OCI-LY7 (cell line): ENCODE results near the gene C9. TPM values are rescaled to one million over a fixed set of nuclear protein-coding genes. Genes with fewer than 3 reads are reported as not detected.

Experiments used
- BruUV-seq: library from RNA; stranded (reverse); fragments of 400-500 nt; replicated peaks from 2 replicates; lab custom pipeline; 2021; lab: Mats Ljungman, UMichigan
- CTCF ChIA-PET: fragments of 300-600 bp; sonication (Branson Sonifier 250); formaldehyde crosslinking; loops from one replicate; lab custom pipeline; 2022; ENCODE audit warnings: antibody characterized with exemption; ENCODE audit not compliant: unreplicated experiment; lab: Charles Lee
- POLR2A ChIA-PET: fragments of 300-600 bp; sonication (Branson Sonifier 250); formaldehyde crosslinking; loops from one replicate; lab custom pipeline; 2022; ENCODE audit warnings: antibody characterized with exemption; lab: Charles Lee
- DNase-seq: peaks from one replicate; pipeline ENCODE4 v3.0.0-alpha.2; 2015; ENCODE audit warnings: low spot score
- H2AFZ ChIP-seq: fragments of 200-600 bp; sonication (generic), shearing (Covaris generic); 2 replicates; pipeline ENCODE4 v1.6.1; 2014; ENCODE audit warnings: mild to moderate bottlenecking, antibody characterized with exemption, low read length, moderate library complexity
- H3K27ac ChIP-seq: fragments of 200-600 bp; sonication (generic); 2 replicates; pipeline ENCODE4 v1.5.1; 2014; ENCODE audit warnings: mixed run types, low read depth, mild to moderate bottlenecking, moderate library complexity, low read length, inconsistent platforms; ENCODE audit not compliant: poor library complexity, severe bottlenecking
- H3K36me3 ChIP-seq: fragments of 200-600 bp; sonication (generic); 2 replicates; pipeline ENCODE4 v1.6.1; 2014; ENCODE audit warnings: mild to moderate bottlenecking, antibody characterized with exemption, low read length, moderate library complexity, mixed read lengths; ENCODE audit not compliant: insufficient read depth
- H3K4me1 ChIP-seq: fragments of 200-600 bp; sonication (generic); 2 replicates; pipeline ENCODE4 v1.5.1; 2014; ENCODE audit warnings: mild to moderate bottlenecking, low read length; ENCODE audit not compliant: insufficient read depth, poor library complexity, severe bottlenecking
- H3K4me2 ChIP-seq: fragments of 200-600 bp; sonication (generic); 2 replicates; pipeline ENCODE4 v1.6.1; 2014; ENCODE audit warnings: mild to moderate bottlenecking, low read length
- H3K4me3 ChIP-seq: fragments of 200-600 bp; sonication (generic); 2 replicates; pipeline ENCODE4 v1.5.1; 2014; ENCODE audit warnings: mild to moderate bottlenecking, low read depth, low read length; ENCODE audit not compliant: poor library complexity, severe bottlenecking
- H3K79me2 ChIP-seq: fragments of 200-600 bp; sonication (generic); 2 replicates; pipeline ENCODE4 v1.6.1; 2016; ENCODE audit warnings: low read depth, mild to moderate bottlenecking, low read length, moderate library complexity, mixed read lengths; ENCODE audit not compliant: insufficient read depth
- H3K9me2 ChIP-seq: fragments of 200-600 bp; sonication (generic); 2 replicates; pipeline ENCODE4 v1.6.1; 2016; ENCODE audit warnings: mild to moderate bottlenecking, low read length, mixed read lengths; ENCODE audit not compliant: insufficient read depth
- H3K9me3 ChIP-seq: fragments of 200-600 bp; sonication (generic); 2 replicates; pipeline ENCODE4 v1.6.1; 2014; ENCODE audit warnings: mild to moderate bottlenecking, mixed run types, low read length, mixed read lengths
- H4K20me1 ChIP-seq: fragments of 200-600 bp; sonication (generic); 2 replicates; pipeline ENCODE4 v1.6.1; 2014; ENCODE audit warnings: mild to moderate bottlenecking, antibody characterized with exemption, low read length, moderate library complexity, mixed read lengths; ENCODE audit not compliant: insufficient read depth
- CTCF ChIP-seq: fragments of 200-600 bp; sonication (generic); conservative IDR thresholded peaks from 2 replicates; pipeline ENCODE4 v1.5.1; 2014; ENCODE audit warnings: mild to moderate bottlenecking, antibody characterized with exemption, low read length, moderate library complexity, mixed read lengths
- EZH2phosphoT487 ChIP-seq: fragments of 200-600 bp; sonication (generic); IDR thresholded peaks from 2 replicates; pipeline ENCODE4 v1.6.1; 2018; ENCODE audit warnings: low read depth, borderline replicate concordance, mild to moderate bottlenecking, mixed run types, antibody characterized with exemption, low read length, moderate library complexity, mixed read lengths
- intact Hi-C: fragments of 100-400 bp; cut with micrococcal nuclease; formaldehyde crosslinking; loops from one replicate; pipeline ENCODE4 v1.10.0; 2022; ENCODE audit not compliant: unreplicated experiment
- total RNA-seq, 2 experiments: library from RNA; depleted of rRNA in 1 of 2; stranded (reverse); fragments of >200 nt in 1 of 2; shearing (Covaris generic) in 1 of 2; gene quantifications; 2 replicates each; pipeline ENCODE4 v1.2.3, GENCODE V29; 2014 to 2022

C9 gene
- total RNA-seq, 2 experiments from 2014 or later: not detected

- CTCF ChIA-PET: no interaction called here
- H3K27ac ChIP-seq: no peak overlapping the region
- H2AFZ ChIP-seq: no peak overlapping the region
- no peak overlapping the region for H3K4me3 ChIP-seq
- POLR2A ChIA-PET: interaction anchor here (1.1 to 1.3 kb wide), 2 partner anchors 15 to 18 kb away, joined by 5 to 6 read pairs; no protein-coding TSS in a partner anchor
- no peaks in the 10 kb centered on the region for H4K20me1 ChIP-seq
- TF ChIP-seq CTCF (no peak), EZH2phosphoT487 (no peak)
- H3K9me2 ChIP-seq: no peaks in the 10 kb centered on the region
- DNase-seq: no peak
- intact Hi-C loops: loop anchor here (10.0 kb wide), 1 partner anchor 156 kb away; the partner anchor contains the start of gene FYB1
- no peak overlapping the region for H3K4me2 ChIP-seq
- no peaks in the 10 kb centered on the region for H3K79me2 ChIP-seq
- H3K36me3 ChIP-seq: no peaks in the 10 kb centered on the region
- BruUV-seq: no TSS peak
- no peaks in the 10 kb centered on the region for H3K4me1 ChIP-seq
- H3K9me3 ChIP-seq: no peaks in the 10 kb centered on the region
These were observed 7.0 kb upstream of the C9 start for GRCh38 chr5:39371367-39371635.

- ChIA-PET CTCF (no interaction called here), POLR2A (interaction anchor here (0.6 to 1.3 kb wide), 3 partner anchors 15 to 166 kb away, joined by 3 to 6 read pairs (median 5); no protein-coding TSS in a partner anchor)
- no peak overlapping the region for H3K27ac ChIP-seq
- H4K20me1 ChIP-seq: no peaks in the 10 kb centered on the region
- TF ChIP-seq EZH2phosphoT487: no peak
- TF ChIP-seq CTCF: no peak
- no peak overlapping the region for H3K4me2 ChIP-seq
- no peaks in the 10 kb centered on the region for H3K36me3 ChIP-seq
- intact Hi-C loops: loop anchor here (10.0 kb wide), 1 partner anchor 156 kb away; the partner anchor contains the start of gene FYB1
- H2AFZ ChIP-seq: no peak overlapping the region
- no peaks in the 10 kb centered on the region for H3K79me2 ChIP-seq
- H3K4me3 ChIP-seq: no peak overlapping the region
- peak; percentile 45 for DNase-seq
- H3K4me1 ChIP-seq: no peaks in the 10 kb centered on the region
- no peaks in the 10 kb centered on the region for H3K9me2 ChIP-seq
- no peaks in the 10 kb centered on the region for H3K9me3 ChIP-seq
- BruUV-seq: no TSS peak
These were observed 6.5 kb upstream of the C9 start for GRCh38 chr5:39370555-39371366.
